ENCODE results near the gene AP4S1.

The AP4S1 gene

DNA sequence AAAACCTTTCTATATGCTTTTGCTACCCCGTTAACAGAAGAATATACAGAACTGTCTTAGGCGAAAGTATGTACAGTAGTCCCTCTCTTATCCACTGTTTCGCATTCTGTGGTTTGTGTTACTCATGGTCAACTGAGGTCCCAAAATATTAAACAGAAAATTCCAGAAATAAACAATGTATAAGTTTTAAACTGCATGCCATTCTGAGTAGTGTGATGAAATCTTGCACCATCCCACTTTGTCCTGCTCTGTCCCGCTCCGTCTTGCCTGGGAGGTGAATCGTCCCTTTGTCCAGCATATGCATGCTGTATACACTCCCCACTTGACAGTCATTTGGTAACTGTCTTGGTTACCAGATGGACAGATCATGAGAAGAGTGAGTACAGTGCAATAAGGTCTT lies 70.8 kb downstream of the AP4S1 start:
- Histone ChIP-seq H3F3A (ENCODE audit: low read depth) (no peaks in the 10 kb centered on the region), H3K4me2 (ENCODE audit: low read depth, low read length, poor library complexity, severe bottlenecking) (no peak overlapping the region), H3K4me1 (ENCODE audit: insufficient read depth, low read length, poor library complexity, severe bottlenecking) (no peaks in the 10 kb centered on the region), H3K27me3 (ENCODE audit: insufficient read depth, low read length, poor library complexity, severe bottlenecking) (no peaks in the 10 kb centered on the region), H3K9ac (ENCODE audit: low read depth, low read length, poor library complexity, severe bottlenecking) (no peak overlapping the region), H3K9me3 (ENCODE audit: insufficient read depth, low read depth, low read length) (no peaks in the 10 kb centered on the region), H4K20me1 (ENCODE audit: insufficient read depth, low read length, poor library complexity, severe bottlenecking) (no peaks in the 10 kb centered on the region), H3K4me3 (ENCODE audit: low read length, poor library complexity, severe bottlenecking) (no peak overlapping the region), H3K36me3 (ENCODE audit: insufficient read depth, low read length) (peaks cover 32% of the 10 kb centered on the region; the same call in 1 of the 2 replicates), H2AFZ (ENCODE audit: low read length) (no peak overlapping the region), H3K9me2 (replicated peaks; ENCODE audit: low read depth, low read length) (no peaks in the 10 kb centered on the region), H3K79me2 (ENCODE audit: insufficient read depth, low read length) (no peaks in the 10 kb centered on the region)
- TF ChIP-seq, protein P1, sequence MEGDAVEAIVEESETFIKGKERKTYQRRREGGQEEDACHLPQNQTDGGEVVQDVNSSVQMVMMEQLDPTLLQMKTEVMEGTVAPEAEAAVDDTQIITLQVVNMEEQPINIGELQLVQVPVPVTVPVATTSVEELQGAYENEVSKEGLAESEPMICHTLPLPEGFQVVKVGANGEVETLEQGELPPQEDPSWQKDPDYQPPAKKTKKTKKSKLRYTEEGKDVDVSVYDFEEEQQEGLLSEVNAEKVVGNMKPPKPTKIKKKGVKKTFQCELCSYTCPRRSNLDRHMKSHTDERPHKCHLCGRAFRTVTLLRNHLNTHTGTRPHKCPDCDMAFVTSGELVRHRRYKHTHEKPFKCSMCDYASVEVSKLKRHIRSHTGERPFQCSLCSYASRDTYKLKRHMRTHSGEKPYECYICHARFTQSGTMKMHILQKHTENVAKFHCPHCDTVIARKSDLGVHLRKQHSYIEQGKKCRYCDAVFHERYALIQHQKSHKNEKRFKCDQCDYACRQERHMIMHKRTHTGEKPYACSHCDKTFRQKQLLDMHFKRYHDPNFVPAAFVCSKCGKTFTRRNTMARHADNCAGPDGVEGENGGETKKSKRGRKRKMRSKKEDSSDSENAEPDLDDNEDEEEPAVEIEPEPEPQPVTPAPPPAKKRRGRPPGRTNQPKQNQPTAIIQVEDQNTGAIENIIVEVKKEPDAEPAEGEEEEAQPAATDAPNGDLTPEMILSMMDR (conservative IDR thresholded peaks at IDR 0.05; ENCODE audit: low read length), result no peak
- TF ChIP-seq EZH2phosphoT487 (IDR thresholded peaks at IDR 0.05; ENCODE audit: borderline replicate concordance), result no peak

DNA sequence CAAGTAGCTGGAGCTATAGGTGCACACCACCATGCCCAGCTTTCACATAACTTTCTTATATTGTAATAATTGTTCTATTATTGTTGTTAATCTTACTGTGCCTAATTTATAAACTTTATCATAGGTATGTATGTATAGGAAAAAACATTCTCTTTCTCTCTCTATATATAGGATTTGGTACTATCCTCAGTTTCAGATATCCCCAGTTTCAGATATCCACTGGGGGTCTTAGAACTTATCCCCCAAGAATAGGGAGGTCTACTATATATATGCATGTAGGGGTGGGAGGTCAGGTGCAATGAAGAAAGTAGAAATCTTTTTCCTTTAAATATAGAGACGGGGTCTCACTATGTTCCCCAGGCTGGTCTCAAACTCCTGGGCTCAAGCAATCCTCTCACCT lies 71.6 kb downstream of the AP4S1 start:
- H3K4me3 ChIP-seq (ENCODE audit: low read length, poor library complexity, severe bottlenecking), result no peak overlapping the region
- no peaks in the 10 kb centered on the region for H3K27me3 ChIP-seq (ENCODE audit: insufficient read depth, low read length, poor library complexity, severe bottlenecking)
- no peak overlapping the region for H2AFZ ChIP-seq (ENCODE audit: low read length)
- no peaks in the 10 kb centered on the region for H3K9me2 ChIP-seq (replicated peaks; ENCODE audit: low read depth, low read length)
- H3K9me3 ChIP-seq (ENCODE audit: insufficient read depth, low read depth, low read length), result no peaks in the 10 kb centered on the region
- H3K36me3 ChIP-seq (ENCODE audit: insufficient read depth, low read length), result peaks cover 40% of the 10 kb centered on the region; the same call in 1 of the 2 replicates
- H3K4me1 ChIP-seq (ENCODE audit: insufficient read depth, low read length, poor library complexity, severe bottlenecking), result no peaks in the 10 kb centered on the region
- no peak overlapping the region for H3K4me2 ChIP-seq (ENCODE audit: low read depth, low read length, poor library complexity, severe bottlenecking)
- no peaks in the 10 kb centered on the region for H4K20me1 ChIP-seq (ENCODE audit: insufficient read depth, low read length, poor library complexity, severe bottlenecking)
- H3F3A ChIP-seq (ENCODE audit: low read depth), result no peaks in the 10 kb centered on the region
- H3K9ac ChIP-seq (ENCODE audit: low read depth, low read length, poor library complexity, severe bottlenecking), result no peak overlapping the region
- TF ChIP-seq EZH2phosphoT487 (IDR thresholded peaks at IDR 0.05; ENCODE audit: borderline replicate concordance), result no peak
- TF ChIP-seq, protein P1 (conservative IDR thresholded peaks at IDR 0.05; ENCODE audit: low read length), result no peak
- H3K79me2 ChIP-seq (ENCODE audit: insufficient read depth, low read length), result no peaks in the 10 kb centered on the region

DNA sequence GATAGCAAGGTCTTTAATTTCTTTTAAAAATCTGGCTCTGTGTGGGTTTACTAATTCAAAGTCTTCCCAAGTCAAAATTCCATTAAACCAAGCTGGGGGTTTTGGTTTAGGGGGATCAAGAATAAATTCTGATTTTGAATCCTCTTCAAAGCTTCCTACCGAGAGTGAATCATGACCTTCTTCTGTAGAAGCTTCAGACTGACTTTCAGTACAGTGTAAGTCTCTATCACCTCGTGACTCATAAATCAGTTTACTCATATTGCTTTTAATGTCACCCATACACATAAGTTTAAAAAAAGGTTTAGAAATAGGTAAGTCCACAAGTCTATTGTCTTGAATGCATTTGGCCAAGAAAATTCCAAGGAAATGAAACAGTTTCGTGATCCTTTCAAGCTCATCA lies 81.3 kb downstream of the AP4S1 start:
- peaks cover 90% of the 10 kb centered on the region; the same call in 1 of the 2 replicates for H3K36me3 ChIP-seq (ENCODE audit: insufficient read depth, low read length)
- no peaks in the 10 kb centered on the region for H3K79me2 ChIP-seq (ENCODE audit: insufficient read depth, low read length)
- no peak overlapping the region for H2AFZ ChIP-seq (ENCODE audit: low read length)
- H3K27me3 ChIP-seq (ENCODE audit: insufficient read depth, low read length, poor library complexity, severe bottlenecking), result no peaks in the 10 kb centered on the region
- no peak overlapping the region for H3K9ac ChIP-seq (ENCODE audit: low read depth, low read length, poor library complexity, severe bottlenecking)
- no peak overlapping the region for H3K4me3 ChIP-seq (ENCODE audit: low read length, poor library complexity, severe bottlenecking)
- H3K9me2 ChIP-seq (replicated peaks; ENCODE audit: low read depth, low read length), result no peaks in the 10 kb centered on the region
- no peaks in the 10 kb centered on the region for H3K4me1 ChIP-seq (ENCODE audit: insufficient read depth, low read length, poor library complexity, severe bottlenecking)
- no peaks in the 10 kb centered on the region for H3K9me3 ChIP-seq (ENCODE audit: insufficient read depth, low read depth, low read length)
- no peaks in the 10 kb centered on the region for H3F3A ChIP-seq (ENCODE audit: low read depth)
- no peaks in the 10 kb centered on the region for H4K20me1 ChIP-seq (ENCODE audit: insufficient read depth, low read length, poor library complexity, severe bottlenecking)
- TF ChIP-seq, protein P1 (conservative IDR thresholded peaks at IDR 0.05; ENCODE audit: low read length), result no peak
- no peak for TF ChIP-seq EZH2phosphoT487 (IDR thresholded peaks at IDR 0.05; ENCODE audit: borderline replicate concordance)
- no peak overlapping the region for H3K4me2 ChIP-seq (ENCODE audit: low read depth, low read length, poor library complexity, severe bottlenecking)

All from Loucy (cell line).